ENCODE results near the gene LY6G5C.

Gene LY6G5C

DNA sequence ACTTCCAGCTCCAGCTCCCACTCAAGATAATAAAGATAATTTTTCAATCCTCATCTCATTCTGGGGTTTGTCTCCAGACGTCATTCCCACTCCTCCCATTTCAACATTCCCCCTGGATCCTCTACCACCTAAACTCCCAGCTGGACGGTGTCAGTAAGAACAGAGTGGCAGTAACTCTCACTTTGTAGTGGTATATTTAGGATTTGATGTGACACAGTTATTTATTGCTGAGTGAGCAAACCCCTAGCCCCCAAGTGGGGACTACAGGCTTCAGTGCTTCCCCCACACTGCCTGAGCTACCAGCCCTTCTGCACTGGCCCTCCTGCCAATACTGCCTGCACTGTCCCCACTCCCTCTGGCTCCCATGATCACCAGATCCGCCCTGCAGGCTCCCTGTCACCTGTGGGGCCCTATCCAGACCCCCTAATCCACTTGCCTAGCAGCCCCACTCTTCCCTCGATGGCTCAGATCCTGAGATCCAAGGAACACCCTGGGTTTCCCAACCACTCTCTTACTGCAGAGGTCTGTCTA is 22.6 kb downstream of the LY6G5C start:
- peak overlapping the region; percentile 76; the same call in 1 of the 2 replicates for H3K9ac ChIP-seq (ENCODE audit: low read length)
- no peaks in the 10 kb centered on the region for H3K9me3 ChIP-seq (ENCODE audit: insufficient read depth, low read length)
- H3K4me2 ChIP-seq (ENCODE audit: low read depth, low read length, poor library complexity, severe bottlenecking), result peak overlapping the region; percentile 75
- no peaks in the 10 kb centered on the region for H3K9me2 ChIP-seq (replicated peaks; ENCODE audit: insufficient read depth, low read length)
- no peaks in the 10 kb centered on the region for H3K36me3 ChIP-seq (ENCODE audit: low read length)
- TF ChIP-seq EZH2phosphoT487 (conservative IDR thresholded peaks at IDR 0.05; ENCODE audit: low read length), result no peak
- TF ChIP-seq, protein P1, sequence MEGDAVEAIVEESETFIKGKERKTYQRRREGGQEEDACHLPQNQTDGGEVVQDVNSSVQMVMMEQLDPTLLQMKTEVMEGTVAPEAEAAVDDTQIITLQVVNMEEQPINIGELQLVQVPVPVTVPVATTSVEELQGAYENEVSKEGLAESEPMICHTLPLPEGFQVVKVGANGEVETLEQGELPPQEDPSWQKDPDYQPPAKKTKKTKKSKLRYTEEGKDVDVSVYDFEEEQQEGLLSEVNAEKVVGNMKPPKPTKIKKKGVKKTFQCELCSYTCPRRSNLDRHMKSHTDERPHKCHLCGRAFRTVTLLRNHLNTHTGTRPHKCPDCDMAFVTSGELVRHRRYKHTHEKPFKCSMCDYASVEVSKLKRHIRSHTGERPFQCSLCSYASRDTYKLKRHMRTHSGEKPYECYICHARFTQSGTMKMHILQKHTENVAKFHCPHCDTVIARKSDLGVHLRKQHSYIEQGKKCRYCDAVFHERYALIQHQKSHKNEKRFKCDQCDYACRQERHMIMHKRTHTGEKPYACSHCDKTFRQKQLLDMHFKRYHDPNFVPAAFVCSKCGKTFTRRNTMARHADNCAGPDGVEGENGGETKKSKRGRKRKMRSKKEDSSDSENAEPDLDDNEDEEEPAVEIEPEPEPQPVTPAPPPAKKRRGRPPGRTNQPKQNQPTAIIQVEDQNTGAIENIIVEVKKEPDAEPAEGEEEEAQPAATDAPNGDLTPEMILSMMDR (IDR thresholded peaks at IDR 0.05; ENCODE audit: insufficient read depth, low read length, poor library complexity, severe bottlenecking), result no peak
- peaks cover 29% of the 10 kb centered on the region for H3F3A ChIP-seq (ENCODE audit: insufficient read depth)
- no peak overlapping the region for H2AFZ ChIP-seq (ENCODE audit: low read depth, low read length, severe bottlenecking)
- H3K27me3 ChIP-seq (ENCODE audit: low read length), result no peaks in the 10 kb centered on the region
- no peaks in the 10 kb centered on the region for H4K20me1 ChIP-seq (ENCODE audit: low read depth, low read length)
- H3K27ac ChIP-seq (ENCODE audit: low read depth, low read length), result no peak overlapping the region
- peaks cover 37% of the 10 kb centered on the region for H3K79me2 ChIP-seq (ENCODE audit: insufficient read depth, low read length)
- H3K4me3 ChIP-seq (ENCODE audit: insufficient read depth, low read length, poor library complexity, severe bottlenecking), result no peak overlapping the region

DNA sequence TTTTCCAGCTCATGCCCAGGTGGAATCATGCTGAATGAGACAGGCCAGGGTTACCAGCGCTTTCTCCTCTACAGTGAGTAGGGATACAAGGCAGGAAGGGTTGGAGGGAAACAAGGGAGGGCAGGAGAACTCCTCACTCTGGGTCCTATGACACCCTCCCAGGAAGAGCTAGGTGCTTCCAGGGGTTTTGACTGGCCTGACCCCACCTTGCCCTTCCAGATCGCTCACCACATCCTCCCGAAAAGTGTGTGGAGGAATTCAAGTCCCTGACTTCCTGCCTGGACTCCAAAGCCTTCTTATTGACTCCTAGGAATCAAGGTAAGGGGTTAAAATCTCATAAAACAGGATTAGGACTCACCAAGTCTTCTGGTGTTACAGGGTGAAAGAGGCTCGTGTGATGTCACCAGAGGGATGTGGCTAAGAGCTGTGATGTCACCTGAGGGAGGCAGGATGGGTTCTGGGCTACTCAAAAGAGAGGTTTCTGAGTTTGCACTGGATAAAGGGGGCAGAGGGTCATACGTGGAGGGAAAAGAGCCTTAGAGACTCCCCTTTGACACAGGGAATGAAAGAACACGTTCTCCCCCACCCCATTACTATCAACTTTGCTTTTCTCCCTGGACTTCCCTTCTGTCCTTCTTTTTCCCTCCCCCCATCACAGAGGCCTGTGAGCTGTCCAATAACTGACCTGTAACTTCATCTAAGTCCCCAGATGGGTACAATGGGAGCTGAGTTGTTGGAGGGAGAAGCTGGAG is 23.3 kb downstream of the LY6G5C start:
- Histone ChIP-seq H3F3A (ENCODE audit: insufficient read depth) (peaks cover 30% of the 10 kb centered on the region), H2AFZ (ENCODE audit: low read depth, low read length, severe bottlenecking) (no peak overlapping the region), H3K9ac (ENCODE audit: low read length) (0 out of 2 replicates have a peak overlapping the region, but pooled peaks have one; percentile 76), H3K79me2 (ENCODE audit: insufficient read depth, low read length) (peaks cover 38% of the 10 kb centered on the region), H3K4me3 (ENCODE audit: insufficient read depth, low read length, poor library complexity, severe bottlenecking) (no peak overlapping the region), H3K9me3 (ENCODE audit: insufficient read depth, low read length) (no peaks in the 10 kb centered on the region), H4K20me1 (ENCODE audit: low read depth, low read length) (no peaks in the 10 kb centered on the region), H3K9me2 (replicated peaks; ENCODE audit: insufficient read depth, low read length) (no peaks in the 10 kb centered on the region), H3K27me3 (ENCODE audit: low read length) (no peaks in the 10 kb centered on the region), H3K4me2 (ENCODE audit: low read depth, low read length, poor library complexity, severe bottlenecking) (peak overlapping the region; percentile 75), H3K36me3 (ENCODE audit: low read length) (no peaks in the 10 kb centered on the region), H3K27ac (ENCODE audit: low read depth, low read length) (no peak overlapping the region)
- TF ChIP-seq EZH2phosphoT487 (conservative IDR thresholded peaks at IDR 0.05; ENCODE audit: low read length), result no peak
- TF ChIP-seq, protein P1 (IDR thresholded peaks at IDR 0.05; ENCODE audit: insufficient read depth, low read length, poor library complexity, severe bottlenecking), result no peak

DNA sequence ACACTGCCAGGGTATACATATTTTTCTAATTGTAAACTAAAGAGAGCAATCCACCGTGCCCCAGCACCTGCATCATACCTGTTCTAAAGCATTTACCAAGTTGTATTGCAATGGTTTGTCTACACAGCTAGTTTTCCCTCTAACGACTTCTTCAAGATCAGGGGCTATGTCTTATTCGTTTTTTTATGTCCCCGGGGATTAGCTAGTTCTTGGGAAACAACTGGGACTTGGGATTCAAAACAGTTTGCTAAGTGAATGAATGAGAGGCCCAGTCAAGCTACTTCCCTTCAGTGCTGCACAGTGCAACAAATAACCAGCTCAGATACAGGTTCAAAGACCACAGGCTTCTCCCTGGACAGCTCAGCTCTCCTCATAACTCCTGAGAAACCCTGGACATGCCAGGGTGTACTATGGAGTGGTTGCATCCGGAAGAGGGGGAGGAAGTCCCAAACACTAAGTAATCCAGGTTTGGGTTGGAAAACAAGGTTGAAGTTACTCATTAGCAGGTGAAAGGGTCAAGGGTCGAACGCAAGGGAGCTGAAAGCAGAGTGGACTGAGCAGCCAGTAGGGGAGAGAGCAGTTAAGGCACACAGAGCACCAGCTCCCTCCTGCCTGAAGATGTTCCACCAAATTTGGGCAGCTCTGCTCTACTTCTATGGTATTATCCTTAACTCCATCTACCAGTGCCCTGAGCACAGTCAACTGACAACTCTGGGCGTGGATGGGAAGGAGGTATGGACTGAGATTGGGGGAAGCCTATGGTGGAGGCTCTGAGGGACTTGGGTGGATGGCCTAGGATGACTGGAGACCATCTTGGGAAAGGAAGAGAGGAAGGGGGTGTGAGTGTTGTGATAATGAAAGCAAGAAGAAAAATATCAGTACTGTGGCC is 25.3 kb downstream of the LY6G5C start, which contains the start of gene APOM:
TSS of gene APOM (plus strand) at position 546 of the 889 bp plus-strand sequence. CDS start at position 619, 73 bp downstream.
- Histone ChIP-seq H4K20me1 (ENCODE audit: low read depth, low read length) (no peaks in the 10 kb centered on the region), H3K9me2 (replicated peaks; ENCODE audit: insufficient read depth, low read length) (no peaks in the 10 kb centered on the region), H3F3A (ENCODE audit: insufficient read depth) (peaks cover 19% of the 10 kb centered on the region), H3K27me3 (ENCODE audit: low read length) (no peaks in the 10 kb centered on the region), H3K9me3 (ENCODE audit: insufficient read depth, low read length) (no peaks in the 10 kb centered on the region), H3K36me3 (ENCODE audit: low read length) (no peaks in the 10 kb centered on the region), H3K27ac (ENCODE audit: low read depth, low read length) (0 out of 2 replicates have a peak within 1 kb of the TSS, but pooled peaks have one; percentile 1), H3K4me3 (ENCODE audit: insufficient read depth, low read length, poor library complexity, severe bottlenecking) (no peak within 1 kb of the TSS), H2AFZ (ENCODE audit: low read depth, low read length, severe bottlenecking) (no peak within 1 kb of the TSS), H3K79me2 (ENCODE audit: insufficient read depth, low read length) (peaks cover 52% of the 10 kb centered on the region), H3K4me2 (ENCODE audit: low read depth, low read length, poor library complexity, severe bottlenecking) (no peak within 1 kb of the TSS), H3K9ac (ENCODE audit: low read length) (no peak within 1 kb of the TSS)
- TF ChIP-seq EZH2phosphoT487 (conservative IDR thresholded peaks at IDR 0.05; ENCODE audit: low read length), result no peak
- TF ChIP-seq, protein P1 (IDR thresholded peaks at IDR 0.05; ENCODE audit: insufficient read depth, low read length, poor library complexity, severe bottlenecking), result no peak

All from SU-DHL-6 (cell line).